ENCODE results near the gene ZCCHC13. TPM values are rescaled to one million over a fixed set of nuclear protein-coding genes. Genes with fewer than 3 reads are reported as not detected.
"Not testable (repeated sequence)": the region's sequence is repeated elsewhere in the genome, so short reads cannot be mapped to it uniquely, and the experiment has no call there.

ZCCHC13 gene
- total and polyA plus RNA-seq, 12 donors: not detected

DNA sequence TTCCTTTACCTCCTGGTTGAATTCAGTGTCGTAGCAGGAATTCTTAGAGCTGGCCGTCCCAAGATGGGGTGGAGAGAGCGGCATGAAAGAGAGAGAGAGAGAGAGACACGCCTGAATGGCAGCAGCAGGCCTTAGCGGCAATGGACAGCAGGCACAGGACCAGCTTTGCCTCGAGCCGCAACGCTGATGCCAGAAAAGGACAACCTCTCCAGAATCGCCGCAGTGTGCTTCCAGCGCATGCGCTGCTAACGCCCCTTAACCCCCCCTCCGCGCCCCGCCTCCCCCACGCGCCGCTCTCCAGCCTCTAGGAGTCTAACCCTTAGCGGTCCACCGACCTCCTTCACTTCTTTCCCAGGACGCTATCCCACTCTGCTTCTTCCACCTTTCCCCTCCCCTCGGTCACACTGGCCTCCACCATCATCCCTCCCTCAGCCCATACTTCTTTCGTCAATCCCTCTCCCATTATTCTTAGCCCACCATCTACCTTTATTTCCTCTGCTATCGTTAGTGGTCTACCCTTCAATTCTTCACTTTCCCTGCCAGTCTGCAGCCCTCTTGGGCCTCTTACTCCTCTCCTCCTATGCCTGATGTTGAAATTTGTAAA lies 10.5 kb upstream of the ZCCHC13 start:
- peak overlapping the region in 2 of 4 donors; percentile 36 to 73 for H3K4me3 ChIP-seq
- no peaks in the 10 kb centered on the region for H3K9me3 ChIP-seq (replicated peaks in 1 of 3)
- intact Hi-C loops (cut with DNase I): no loop called here
- peaks cover 0 to 7% of the 10 kb centered on the region in 2 donors for H3K4me1 ChIP-seq (replicated peaks in 1 of 2)
- TF ChIP-seq POLR2A (IDR thresholded peaks at IDR 0.05): peak in 1 of 2 donors; percentile 85
- TF ChIP-seq, protein P1, sequence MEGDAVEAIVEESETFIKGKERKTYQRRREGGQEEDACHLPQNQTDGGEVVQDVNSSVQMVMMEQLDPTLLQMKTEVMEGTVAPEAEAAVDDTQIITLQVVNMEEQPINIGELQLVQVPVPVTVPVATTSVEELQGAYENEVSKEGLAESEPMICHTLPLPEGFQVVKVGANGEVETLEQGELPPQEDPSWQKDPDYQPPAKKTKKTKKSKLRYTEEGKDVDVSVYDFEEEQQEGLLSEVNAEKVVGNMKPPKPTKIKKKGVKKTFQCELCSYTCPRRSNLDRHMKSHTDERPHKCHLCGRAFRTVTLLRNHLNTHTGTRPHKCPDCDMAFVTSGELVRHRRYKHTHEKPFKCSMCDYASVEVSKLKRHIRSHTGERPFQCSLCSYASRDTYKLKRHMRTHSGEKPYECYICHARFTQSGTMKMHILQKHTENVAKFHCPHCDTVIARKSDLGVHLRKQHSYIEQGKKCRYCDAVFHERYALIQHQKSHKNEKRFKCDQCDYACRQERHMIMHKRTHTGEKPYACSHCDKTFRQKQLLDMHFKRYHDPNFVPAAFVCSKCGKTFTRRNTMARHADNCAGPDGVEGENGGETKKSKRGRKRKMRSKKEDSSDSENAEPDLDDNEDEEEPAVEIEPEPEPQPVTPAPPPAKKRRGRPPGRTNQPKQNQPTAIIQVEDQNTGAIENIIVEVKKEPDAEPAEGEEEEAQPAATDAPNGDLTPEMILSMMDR (IDR thresholded peaks at IDR 0.05): no peak
- WGBS, 4 donors: 2 to 36% (median 13%) methylated on average over 7 to 25 of the region's 25 CpGs
- peak; percentile 72 to 89 (median 83) for DNase-seq
- no peaks in the 10 kb centered on the region for H3K36me3 ChIP-seq (replicated peaks in 1 of 2)
- H3K27me3 ChIP-seq: peaks cover 4% of the 10 kb centered on the region
- H3K27ac ChIP-seq: peak overlapping the region in 4 of 5 donors; percentile 79 to 95 (median 89)

DNA sequence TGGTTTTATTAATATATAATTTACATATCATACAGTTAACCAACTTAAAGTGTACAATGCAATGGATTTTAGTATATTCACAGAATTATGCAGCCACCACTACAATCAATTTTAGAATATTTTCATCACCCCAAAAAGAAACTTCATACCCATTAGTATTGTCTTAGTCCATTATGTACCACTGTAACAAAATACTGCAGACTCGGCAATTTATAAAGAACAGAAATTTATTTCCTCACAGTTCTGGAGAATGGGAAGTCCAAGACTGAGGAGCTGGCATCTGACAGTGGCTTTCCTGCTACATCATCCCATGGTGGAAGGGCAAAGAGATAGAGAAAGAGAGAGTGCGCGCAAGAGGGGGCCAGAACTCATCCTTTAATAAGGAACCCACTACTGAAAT lies 8.9 kb upstream of the ZCCHC13 start:
- Histone ChIP-seq H3K27ac (no peak overlapping the region), H3K36me3 (replicated peaks in 1 of 2) (no peaks in the 10 kb centered on the region), H3K27me3 (peaks cover 4% of the 10 kb centered on the region), H3K4me1 (replicated peaks in 1 of 2) (no peaks in the 10 kb centered on the region), H3K9me3 (replicated peaks in 1 of 3) (no peaks in the 10 kb centered on the region), H3K4me3 (no peak overlapping the region)
- intact Hi-C loops (cut with DNase I): no loop called here
- TF ChIP-seq, protein P1 (IDR thresholded peaks at IDR 0.05): no peak
- TF ChIP-seq POLR2A (IDR thresholded peaks at IDR 0.05): no peak
- 90 to 96% (median 93%) methylated on average over 3 of the region's 3 CpGs for WGBS, 4 donors
- no peak for DNase-seq

DNA sequence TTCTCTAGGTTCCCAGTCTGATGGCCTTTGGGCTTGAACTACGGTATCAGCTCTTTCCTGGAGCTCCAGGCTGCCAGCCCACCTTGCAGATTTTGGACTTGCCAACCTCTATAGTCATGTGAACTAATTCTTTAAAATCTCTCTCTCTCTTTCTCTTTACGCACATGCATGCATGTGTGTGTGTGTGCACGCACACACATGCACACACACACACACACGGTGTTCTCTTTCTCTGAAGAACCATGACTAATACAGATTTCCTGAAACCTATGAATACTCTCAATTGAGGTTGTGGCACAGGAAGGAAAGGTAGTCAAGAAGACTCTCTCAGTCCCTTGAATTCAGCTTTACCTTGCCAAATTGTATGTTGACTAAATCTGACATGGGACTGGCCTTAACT lies 6.2 kb upstream of the ZCCHC13 start:
- H3K4me3 ChIP-seq: no peak overlapping the region
- 83 to 95% (median 89%) methylated on average over 4 of the region's 4 CpGs for WGBS, 4 donors
- no peaks in the 10 kb centered on the region for H3K9me3 ChIP-seq (replicated peaks in 1 of 3)
- H3K27me3 ChIP-seq: peaks cover 4% of the 10 kb centered on the region
- no peaks in the 10 kb centered on the region for H3K4me1 ChIP-seq (replicated peaks in 1 of 2)
- no peak overlapping the region for H3K27ac ChIP-seq
- TF ChIP-seq, protein P1 (IDR thresholded peaks at IDR 0.05): no peak
- TF ChIP-seq POLR2A (IDR thresholded peaks at IDR 0.05): no peak
- no peaks in the 10 kb centered on the region for H3K36me3 ChIP-seq (replicated peaks in 1 of 2)
- no peak for DNase-seq
- intact Hi-C loops (cut with DNase I): no loop called here

DNA sequence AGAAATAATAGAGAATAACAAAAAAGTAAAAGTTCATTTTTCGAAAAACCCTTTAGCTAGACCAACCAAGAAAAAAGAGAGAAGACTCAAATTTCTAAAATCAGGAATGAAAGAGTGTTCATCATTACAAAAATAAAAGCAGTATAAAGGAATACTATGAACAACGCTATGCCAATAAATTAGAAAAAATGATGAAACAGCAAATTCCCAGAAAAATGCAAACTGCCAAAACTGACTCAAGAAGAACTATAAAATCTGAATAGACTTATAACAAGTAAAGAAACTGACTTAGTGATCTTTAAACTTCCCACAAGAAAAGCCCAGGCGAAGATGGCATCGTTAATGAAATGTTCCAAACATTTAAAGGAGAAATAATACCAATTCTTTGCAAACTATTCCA lies 3.1 kb upstream of the ZCCHC13 start:
- Histone ChIP-seq H3K4me1 (replicated peaks in 1 of 2) (no peaks in the 10 kb centered on the region), H3K27ac (no peak overlapping the region), H3K36me3 (replicated peaks in 1 of 2) (no peaks in the 10 kb centered on the region), H3K27me3 (peaks cover 4% of the 10 kb centered on the region), H3K4me3 (no peak overlapping the region), H3K9me3 (replicated peaks in 1 of 3) (no peaks in the 10 kb centered on the region)
- WGBS, 4 donors: 57 to 87% (median 65%) methylated on average over 4 of the region's 4 CpGs
- TF ChIP-seq POLR2A (IDR thresholded peaks at IDR 0.05): no peak
- DNase-seq: no peak
- intact Hi-C loops (cut with DNase I): no loop called here

DNA sequence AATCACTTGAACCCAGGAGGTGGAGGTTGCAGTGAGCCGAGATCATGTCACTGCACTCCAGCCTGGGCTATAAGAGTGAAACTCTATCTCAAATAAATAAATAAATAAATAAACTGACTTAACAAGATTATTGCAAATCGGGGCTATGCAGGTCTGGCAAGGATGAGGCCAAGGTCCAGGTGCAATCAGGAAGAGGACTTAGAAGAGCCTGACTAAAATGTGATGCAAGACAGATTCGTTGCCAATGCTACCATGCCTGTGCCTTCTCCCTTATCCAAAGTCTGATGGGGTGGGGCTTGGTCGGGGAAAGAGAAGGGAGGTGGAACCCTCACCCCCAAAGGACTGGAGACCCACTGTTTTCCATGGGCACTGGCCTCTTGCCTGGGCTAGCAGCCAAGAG lies 14.7 kb downstream of the ZCCHC13 start:
- Histone ChIP-seq H3K4me1 (replicated peaks in 1 of 2) (no peaks in the 10 kb centered on the region), H3K9me3 (replicated peaks in 1 of 3) (no peaks in the 10 kb centered on the region), H3K36me3 (replicated peaks in 1 of 2) (no peaks in the 10 kb centered on the region), H3K4me3 (no peak overlapping the region), H3K27ac (no peak overlapping the region), H3K27me3 (peaks cover 6% of the 10 kb centered on the region)
- TF ChIP-seq POLR2A (IDR thresholded peaks at IDR 0.05): no peak
- TF ChIP-seq, protein P1 (IDR thresholded peaks at IDR 0.05): no peak
- intact Hi-C loops (cut with DNase I): no loop called here
- 69 to 88% (median 73%) methylated on average over 3 to 4 of the region's 4 CpGs for WGBS, 4 donors
- DNase-seq: no peak

DNA sequence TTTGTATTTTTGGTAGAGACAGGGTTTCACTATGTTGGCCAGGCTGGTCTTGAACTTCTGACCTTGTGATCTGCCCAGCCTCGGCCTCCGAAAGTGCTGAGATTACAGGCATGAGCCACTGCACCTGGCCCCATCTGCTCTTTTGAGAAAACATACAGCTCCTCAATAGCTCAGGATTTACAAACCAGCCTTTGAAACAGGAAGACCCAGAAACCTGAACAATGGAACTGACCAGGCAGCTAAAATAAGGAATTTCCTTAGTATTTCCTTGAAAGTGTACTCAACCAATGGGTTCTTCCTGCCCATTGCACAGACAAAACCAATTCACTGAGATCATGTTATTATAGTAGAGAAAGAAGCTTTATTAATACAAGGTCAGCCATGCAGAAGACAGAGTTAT lies 15.3 kb downstream of the ZCCHC13 start:
- H3K36me3 ChIP-seq (replicated peaks in 1 of 2); H3K9me3 ChIP-seq (replicated peaks in 1 of 3); H3K27me3 ChIP-seq; intact Hi-C loops (cut with DNase I); DNase-seq; H3K4me3 ChIP-seq; H3K4me1 ChIP-seq (replicated peaks in 1 of 2); H3K27ac ChIP-seq: not testable (repeated sequence)
- WGBS, 4 donors: 68 to 92% (median 87%) methylated on average over 2 of the region's 2 CpGs

Data from adrenal gland (tissue), 12 donors.